ENCODE data around the gene DCHS2. TPM values are rescaled to one million over a fixed set of nuclear protein-coding genes. Genes with fewer than 3 reads are reported as not detected.

Gene DCHS2
- total RNA-seq, 8 experiments from 2014 or later = 0.31 to 43.4 (median 12.9) TPM

- 51 to 100% (median 91%) methylated on average over 2 to 3 of the region's 3 CpGs for WGBS, 10 experiments
- Histone ChIP-seq H3K27ac (no peak overlapping the region), H3K4me3 (no peak overlapping the region), H3K4me1 (replicated peaks in 1 of 2) (no peaks in the 10 kb centered on the region)
- ATAC-seq (replicated peaks in 6 of 8) = no peak
- in situ Hi-C loops (cut with MboI; ENCODE audit: low pct_unique_long_range_greater_than_20kb in 2 of 9, low sequenced_read_pairs in 9 of 9, unreplicated experiment in 9 of 9) = no loop called here
Observed at GRCh38 chr4:154462081-154462810, 29.4 kb downstream of the DCHS2 start.

GRCh38 chr4:154457471-154457870, 34.1 kb downstream of the DCHS2 start:
- Histone ChIP-seq H3K4me1 (replicated peaks in 1 of 2) (no peaks in the 10 kb centered on the region), H3K4me3 (no peak overlapping the region), H3K27ac (no peak overlapping the region)
- WGBS, 10 experiments = 27 to 93% (median 77%) methylated on average over 3 to 6 of the region's 6 CpGs
- in situ Hi-C loops (cut with MboI; ENCODE audit: low pct_unique_long_range_greater_than_20kb in 2 of 9, low sequenced_read_pairs in 9 of 9, unreplicated experiment in 9 of 9) = no loop called here
- no peak for ATAC-seq (replicated peaks in 6 of 8)

- in situ Hi-C loops (cut with MboI; ENCODE audit: low pct_unique_long_range_greater_than_20kb in 2 of 9, low sequenced_read_pairs in 9 of 9, unreplicated experiment in 9 of 9) = no loop called here
- H3K4me1 ChIP-seq (replicated peaks in 1 of 2) = no peaks in the 10 kb centered on the region
- WGBS, 10 experiments = 43 to 100% (median 96%) methylated on average over 1 to 2 of the region's 2 CpGs; no CpG with 5 or more reads in 2 of the 10 experiments
- H3K4me3 ChIP-seq = no peak overlapping the region
- ATAC-seq (replicated peaks in 6 of 8) = no peak
- no peak overlapping the region for H3K27ac ChIP-seq
Observed at GRCh38 chr4:154456889-154457288, 34.7 kb downstream of the DCHS2 start.

GRCh38 chr4:154456240-154456639, 35.4 kb downstream of the DCHS2 start:
- no peak for ATAC-seq (replicated peaks in 6 of 8)
- H3K27ac ChIP-seq = no peak overlapping the region
- WGBS, 10 experiments = 40 to 100% (median 90%) methylated on average over 1 to 6 of the region's 6 CpGs
- no peak overlapping the region for H3K4me3 ChIP-seq
- no peaks in the 10 kb centered on the region for H3K4me1 ChIP-seq (replicated peaks in 1 of 2)
- in situ Hi-C loops (cut with MboI; ENCODE audit: low pct_unique_long_range_greater_than_20kb in 2 of 9, low sequenced_read_pairs in 9 of 9, unreplicated experiment in 9 of 9) = no loop called here

GRCh38 chr4:154455111-154455510, 36.5 kb downstream of the DCHS2 start:
- ATAC-seq (replicated peaks in 6 of 8) = no peak
- Histone ChIP-seq H3K4me3 (no peak overlapping the region), H3K27ac (no peak overlapping the region), H3K4me1 (replicated peaks in 1 of 2) (no peaks in the 10 kb centered on the region)
- WGBS, 10 experiments = 0 to 63% (median 33%) methylated on average over 1 of the region's 1 CpG; no CpG with 5 or more reads in 1 of the 10 experiments
- in situ Hi-C loops (cut with MboI; ENCODE audit: low pct_unique_long_range_greater_than_20kb in 2 of 9, low sequenced_read_pairs in 9 of 9, unreplicated experiment in 9 of 9) = no loop called here

GRCh38 chr4:154454710-154455109, 36.9 kb downstream of the DCHS2 start:
- in situ Hi-C loops (cut with MboI; ENCODE audit: low pct_unique_long_range_greater_than_20kb in 2 of 9, low sequenced_read_pairs in 9 of 9, unreplicated experiment in 9 of 9) = no loop called here
- peak in 1 of 8 experiments; percentile 21 for ATAC-seq (replicated peaks in 6 of 8)
- no peaks in the 10 kb centered on the region for H3K4me1 ChIP-seq (replicated peaks in 1 of 2)
- no peak overlapping the region for H3K4me3 ChIP-seq
- H3K27ac ChIP-seq = no peak overlapping the region

- Histone ChIP-seq H3K4me1 (replicated peaks in 1 of 2) (no peaks in the 10 kb centered on the region), H3K4me3 (no peak overlapping the region), H3K27ac (no peak overlapping the region)
- in situ Hi-C loops (cut with MboI; ENCODE audit: low pct_unique_long_range_greater_than_20kb in 2 of 9, low sequenced_read_pairs in 9 of 9, unreplicated experiment in 9 of 9) = no loop called here
- no peak for ATAC-seq (replicated peaks in 6 of 8)
- WGBS, 10 experiments = 0 to 100% (median 85%) methylated on average over 1 to 4 of the region's 5 CpGs; no CpG with 5 or more reads in 1 of the 10 experiments
Observed at GRCh38 chr4:154452798-154453346, 38.7 kb downstream of the DCHS2 start.

GRCh38 chr4:154450966-154451365, 40.6 kb downstream of the DCHS2 start:
- H3K4me1 ChIP-seq (replicated peaks in 1 of 2) = no peaks in the 10 kb centered on the region
- ATAC-seq (replicated peaks in 6 of 8) = no peak
- WGBS, 10 experiments = 100% methylated on average over 1 of the region's 1 CpG; no CpG with 5 or more reads in 8 of the 10 experiments
- no peak overlapping the region for H3K27ac ChIP-seq
- in situ Hi-C loops (cut with MboI; ENCODE audit: low pct_unique_long_range_greater_than_20kb in 2 of 9, low sequenced_read_pairs in 9 of 9, unreplicated experiment in 9 of 9) = no loop called here
- no peak overlapping the region for H3K4me3 ChIP-seq

- ATAC-seq (replicated peaks in 6 of 8) = no peak
- Histone ChIP-seq H3K27ac (no peak overlapping the region), H3K4me1 (replicated peaks in 1 of 2) (no peaks in the 10 kb centered on the region), H3K4me3 (no peak overlapping the region)
- 0 to 90% (median 21%) methylated on average over 1 to 2 of the region's 2 CpGs; no CpG with 5 or more reads in 2 of the 10 experiments for WGBS, 10 experiments
- in situ Hi-C loops (cut with MboI; ENCODE audit: low pct_unique_long_range_greater_than_20kb in 2 of 9, low sequenced_read_pairs in 9 of 9, unreplicated experiment in 9 of 9) = no loop called here
Observed at GRCh38 chr4:154444958-154445357, 46.6 kb downstream of the DCHS2 start.

GRCh38 chr4:154441982-154442381, 49.6 kb downstream of the DCHS2 start:
- ATAC-seq (replicated peaks in 6 of 8) = no peak

GRCh38 chr4:154441124-154441523, 50.5 kb downstream of the DCHS2 start:
- in situ Hi-C loops (cut with MboI; ENCODE audit: low pct_unique_long_range_greater_than_20kb in 2 of 9, low sequenced_read_pairs in 9 of 9, unreplicated experiment in 9 of 9) = no loop called here
- no peak for ATAC-seq (replicated peaks in 6 of 8)
- no peak overlapping the region for H3K4me3 ChIP-seq
- no peaks in the 10 kb centered on the region for H3K4me1 ChIP-seq (replicated peaks in 1 of 2)
- H3K27ac ChIP-seq = no peak overlapping the region
- WGBS, 10 experiments = 0 to 100% (median 71%) methylated on average over 1 of the region's 1 CpG; no CpG with 5 or more reads in 1 of the 10 experiments

More at GRCh38 chr4:154441982-154442381, 49.6 kb downstream of the DCHS2 start:
- no peaks in the 10 kb centered on the region for H3K4me1 ChIP-seq (replicated peaks in 1 of 2)
- H3K27ac ChIP-seq = no peak overlapping the region
- 50 to 100% (median 85%) methylated on average over 1 to 3 of the region's 3 CpGs; no CpG with 5 or more reads in 2 of the 10 experiments for WGBS, 10 experiments
- in situ Hi-C loops (cut with MboI; ENCODE audit: low pct_unique_long_range_greater_than_20kb in 2 of 9, low sequenced_read_pairs in 9 of 9, unreplicated experiment in 9 of 9) = no loop called here
- no peak overlapping the region for H3K4me3 ChIP-seq

GRCh38 chr4:154439224-154439623, 52.4 kb downstream of the DCHS2 start:
- Histone ChIP-seq H3K4me1 (replicated peaks in 1 of 2) (no peaks in the 10 kb centered on the region), H3K27ac (no peak overlapping the region), H3K4me3 (no peak overlapping the region)
- 0 to 45% (median 6%) methylated on average over 1 of the region's 1 CpG for WGBS, 10 experiments
- in situ Hi-C loops (cut with MboI; ENCODE audit: low pct_unique_long_range_greater_than_20kb in 2 of 9, low sequenced_read_pairs in 9 of 9, unreplicated experiment in 9 of 9) = no loop called here
- no peak for ATAC-seq (replicated peaks in 6 of 8)

GRCh38 chr4:154435895-154436294, 55.7 kb downstream of the DCHS2 start:
- ATAC-seq (replicated peaks in 6 of 8) = no peak
- Histone ChIP-seq H3K27ac (no peak overlapping the region), H3K4me3 (no peak overlapping the region), H3K4me1 (replicated peaks in 1 of 2) (peaks cover 0 to 2% of the 10 kb centered on the region in 2 donors)
- WGBS, 10 experiments = 0 to 80% (median 14%) methylated on average over 1 of the region's 1 CpG; no CpG with 5 or more reads in 2 of the 10 experiments
- in situ Hi-C loops (cut with MboI; ENCODE audit: low pct_unique_long_range_greater_than_20kb in 2 of 9, low sequenced_read_pairs in 9 of 9, unreplicated experiment in 9 of 9) = no loop called here

GRCh38 chr4:154433543-154433942, 58.1 kb downstream of the DCHS2 start:
- no peak for ATAC-seq (replicated peaks in 6 of 8)

More at GRCh38 chr4:154433543-154433942, 58.1 kb downstream of the DCHS2 start:
- in situ Hi-C loops (cut with MboI; ENCODE audit: low pct_unique_long_range_greater_than_20kb in 2 of 9, low sequenced_read_pairs in 9 of 9, unreplicated experiment in 9 of 9) = no loop called here
- 10 to 100% (median 89%) methylated on average over 1 to 6 of the region's 6 CpGs; no CpG with 5 or more reads in 2 of the 10 experiments for WGBS, 10 experiments
- Histone ChIP-seq H3K4me1 (replicated peaks in 1 of 2) (peaks cover 0 to 10% of the 10 kb centered on the region in 2 donors), H3K27ac (no peak overlapping the region), H3K4me3 (no peak overlapping the region)

All from motor neuron (in vitro differentiated cells).